Skeletal muscle cell (primary cell): ENCODE data around the gene UPP2.

Source experiments
- DNase-seq: peaks from one replicate; pipeline ENCODE4 v3.0.0-alpha.2; 2010; ENCODE audit warnings: low read depth
- H3K4me3 ChIP-seq: 2 replicates; pipeline ENCODE4 v1.5.1; 2011; ENCODE audit warnings: low read depth, mild to moderate bottlenecking, control low read depth, low read length, moderate library complexity

Gene UPP2

DNA sequence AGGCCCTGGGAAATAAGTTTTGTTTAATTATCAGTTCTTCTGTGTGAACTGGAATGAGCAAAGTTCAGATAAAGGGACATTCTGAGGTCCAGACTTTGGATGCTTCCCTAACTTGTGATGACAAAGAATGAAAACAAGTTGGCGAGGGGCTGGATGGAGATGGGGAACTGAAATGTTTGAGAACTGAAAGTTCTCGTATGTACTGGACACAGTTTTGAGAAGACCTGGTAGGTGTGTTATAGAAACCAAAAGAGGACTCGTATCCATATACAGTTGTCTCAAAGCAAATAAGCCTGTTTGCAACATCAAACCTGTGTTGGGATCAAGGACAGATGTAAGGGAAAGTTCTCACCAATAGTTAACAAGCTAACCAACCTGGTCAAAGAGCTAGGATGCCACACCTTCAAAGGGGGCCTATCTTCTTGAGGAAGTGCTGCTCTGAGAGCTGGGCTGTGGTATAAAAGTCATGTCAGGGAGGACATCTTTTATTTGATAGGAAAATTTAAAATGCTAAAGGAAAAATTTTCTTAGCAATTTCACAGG lies at the start of gene UPP2:
UPP2 (plus strand) TSS at position 493 of the 543 bp plus-strand sequence. CDS start 188 bp downstream, outside the sequence.
- DNase-seq, result no peak
- H3K4me3 ChIP-seq, result no peak within 1 kb of the TSS

DNA sequence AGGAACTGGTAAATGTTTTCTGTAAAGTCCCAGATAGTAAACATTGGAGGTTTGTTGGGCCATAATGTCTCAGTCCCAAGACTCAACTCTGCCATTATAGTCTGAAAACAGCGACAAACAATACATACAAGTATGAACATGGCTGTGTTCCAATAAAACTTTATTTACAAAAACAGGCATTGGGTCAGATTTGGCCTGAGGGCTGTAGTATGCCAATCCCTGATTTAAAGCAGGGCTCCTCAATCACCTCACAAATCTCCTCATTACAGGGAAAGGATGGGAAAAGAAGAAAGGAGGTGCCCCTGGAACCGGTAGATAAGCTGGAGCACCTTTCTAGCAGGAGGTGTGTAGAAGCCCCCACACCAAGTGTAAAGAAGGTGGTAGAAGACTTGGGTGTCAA lies 48.9 kb upstream of the UPP2 start:
- H3K4me3 ChIP-seq, result no peak overlapping the region
- no peak for DNase-seq

DNA sequence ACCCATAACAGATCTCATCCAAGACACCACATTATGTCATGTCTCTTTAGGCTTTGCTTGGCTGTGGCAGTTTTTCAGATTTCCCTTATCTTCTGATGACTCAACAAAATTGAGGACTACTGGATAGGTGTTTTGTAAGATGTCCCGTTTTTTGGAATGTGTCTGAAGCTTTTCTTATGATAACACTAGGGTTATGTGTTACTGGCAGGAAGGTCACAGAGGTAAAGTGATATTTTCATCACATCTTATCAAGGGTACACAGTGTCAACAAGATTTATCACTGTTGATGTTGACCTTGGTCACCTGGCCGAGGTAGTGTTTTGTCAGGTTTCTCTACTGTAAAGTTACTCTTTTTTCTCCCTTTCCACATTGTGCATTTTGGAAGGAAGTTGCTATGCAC lies 44.8 kb upstream of the UPP2 start:
- no peak overlapping the region for H3K4me3 ChIP-seq
- no peak for DNase-seq

DNA sequence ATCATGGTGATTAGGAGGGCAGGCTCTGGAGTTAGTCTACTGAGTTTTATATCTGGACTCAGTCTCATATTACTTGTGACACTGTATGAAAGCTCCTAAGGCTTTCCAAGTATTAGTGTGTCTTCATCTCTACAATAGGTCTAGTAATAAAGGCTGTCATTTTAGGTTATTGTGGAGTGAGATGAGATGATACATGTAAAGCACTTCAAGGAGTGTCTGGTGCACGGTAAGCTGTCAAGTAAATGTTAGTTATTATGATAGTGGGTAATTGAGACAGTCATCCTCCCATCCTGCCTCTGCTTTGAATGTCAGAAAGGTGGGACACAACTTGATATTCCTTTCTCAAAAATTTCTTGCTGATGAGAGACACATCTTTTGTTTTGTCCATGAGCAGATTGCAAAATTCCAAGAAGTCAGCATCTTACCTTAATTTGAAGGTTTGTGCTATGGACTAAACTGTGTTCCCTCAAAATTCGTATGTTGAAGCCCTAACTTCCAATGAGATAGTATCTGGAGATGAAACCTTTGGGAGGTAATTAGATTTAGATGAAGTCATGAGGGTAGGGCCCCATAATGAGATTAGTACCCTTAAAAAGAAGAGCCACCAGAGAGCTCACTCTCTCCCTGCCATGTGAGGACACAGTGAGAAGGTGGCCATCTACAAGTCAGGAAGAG lies 41.4 kb upstream of the UPP2 start:
- no peak for DNase-seq
- H3K4me3 ChIP-seq, result no peak overlapping the region

DNA sequence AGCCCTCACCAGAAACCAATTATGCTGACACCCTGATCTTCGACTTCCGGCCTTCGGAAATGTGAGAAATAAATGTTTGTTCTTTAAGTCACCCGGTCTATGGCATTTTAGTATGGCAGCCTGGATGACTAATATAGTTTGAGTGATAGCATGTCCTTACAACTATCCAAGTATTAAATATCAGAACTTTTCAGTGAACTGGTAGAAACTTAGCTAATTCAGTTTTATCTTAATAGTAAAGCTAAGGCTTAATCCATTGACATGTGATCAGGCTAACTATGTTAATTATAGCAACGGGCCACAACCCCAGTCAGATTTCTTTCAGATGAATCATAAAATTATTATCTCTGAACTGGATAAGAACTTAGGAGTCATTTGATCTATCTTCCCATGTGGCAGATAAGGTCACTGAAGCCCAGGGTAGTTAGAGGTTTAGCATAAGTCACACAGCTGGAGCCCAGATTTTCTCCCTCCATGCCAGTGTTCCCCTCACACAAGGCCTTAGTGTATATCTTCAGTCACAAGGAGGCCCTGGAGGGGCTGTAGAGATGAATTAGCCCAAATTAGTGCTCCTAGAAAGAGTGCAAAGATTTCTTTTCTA lies 40.7 kb upstream of the UPP2 start:
- DNase-seq, result no peak
- H3K4me3 ChIP-seq, result no peak overlapping the region

DNA sequence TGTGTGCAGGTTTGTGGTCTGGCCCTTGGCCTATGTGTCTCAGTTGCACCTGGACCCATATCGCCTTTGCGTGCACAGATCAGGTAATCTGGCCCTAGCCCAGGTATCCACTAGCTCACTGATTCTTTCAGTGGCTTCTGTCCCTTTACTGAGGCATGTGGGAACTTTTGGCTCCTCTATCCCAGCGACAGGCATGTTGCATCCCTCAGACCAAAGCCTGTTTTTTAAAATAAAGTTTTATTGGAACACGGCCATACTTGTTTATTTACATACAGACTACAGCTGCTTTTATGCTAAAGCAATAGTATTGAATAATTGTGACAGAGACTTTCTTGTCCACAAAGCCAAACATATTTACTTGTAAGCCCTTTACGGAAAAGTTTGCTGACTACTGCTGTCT lies 39.9 kb upstream of the UPP2 start:
- DNase-seq, result no peak
- no peak overlapping the region for H3K4me3 ChIP-seq

DNA sequence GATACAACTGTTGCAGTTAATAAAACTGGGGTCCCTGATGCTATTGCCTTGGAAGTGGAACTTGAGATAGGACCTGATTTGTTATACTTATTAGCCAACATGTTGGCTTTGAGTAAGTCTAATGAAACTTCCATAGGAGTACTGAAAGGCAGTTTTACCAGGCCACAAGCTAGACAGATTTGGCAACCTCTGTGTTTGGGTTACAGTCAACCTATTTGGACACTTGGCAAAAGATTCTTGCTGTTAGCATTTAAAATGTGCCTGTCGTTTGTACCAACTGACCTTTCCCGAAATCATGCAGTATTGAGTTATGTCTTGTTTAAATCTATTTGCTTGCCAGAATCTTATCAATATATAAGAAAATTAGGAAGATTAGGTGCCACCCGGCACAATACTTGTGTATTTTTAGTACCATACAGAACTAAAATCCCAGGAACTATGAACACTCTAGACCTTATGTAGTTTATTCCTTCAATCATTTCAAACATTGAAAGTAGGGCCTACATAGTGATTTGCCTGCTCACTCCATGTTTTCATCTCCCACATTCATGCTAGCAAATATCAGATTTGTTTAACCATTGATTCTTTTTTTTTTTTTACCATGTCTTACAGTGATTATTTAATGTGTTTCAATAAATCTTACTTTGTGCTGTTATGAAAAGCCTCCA lies 35.5 kb upstream of the UPP2 start:
- no peak overlapping the region for H3K4me3 ChIP-seq
- DNase-seq, result no peak

DNA sequence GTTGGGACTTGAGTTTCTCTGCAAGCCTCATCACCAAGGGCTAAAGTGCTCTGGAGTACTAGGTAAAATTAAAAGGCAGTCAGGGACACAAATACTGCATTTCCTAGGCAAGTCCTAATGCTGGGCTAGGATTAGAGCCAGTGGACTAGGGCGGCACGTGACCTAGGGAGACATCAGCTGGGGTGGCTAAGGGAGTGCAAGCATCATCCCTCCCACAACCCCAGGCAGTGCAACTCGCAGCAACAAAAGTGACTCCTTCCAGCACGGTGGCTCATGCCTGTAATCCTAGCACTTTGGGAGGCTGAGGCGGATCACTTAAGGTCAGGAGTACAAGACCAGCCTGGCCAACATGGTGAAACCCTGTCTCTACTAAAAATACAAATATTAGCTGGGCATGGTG lies 30.7 kb upstream of the UPP2 start:
- no peak for DNase-seq
- no peak overlapping the region for H3K4me3 ChIP-seq

DNA sequence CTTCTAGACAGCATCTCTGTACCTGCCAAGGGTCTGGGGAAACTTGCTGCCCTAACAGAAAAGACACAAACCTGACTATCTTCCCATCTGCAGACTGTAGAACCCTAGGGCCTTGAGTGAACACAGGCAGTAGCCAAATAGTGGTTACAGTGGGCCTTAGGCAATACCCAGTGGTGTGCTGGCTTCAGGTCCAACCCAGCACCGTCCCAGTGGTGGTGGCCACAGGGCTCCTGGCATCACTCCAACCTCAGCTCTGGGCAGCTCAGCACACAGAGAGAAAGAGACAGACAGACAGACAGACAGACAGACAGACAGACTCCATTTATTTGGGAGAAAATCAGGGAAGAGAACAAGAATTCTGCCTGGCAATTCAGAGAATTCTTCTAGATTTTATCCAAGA lies 29.3 kb upstream of the UPP2 start:
- H3K4me3 ChIP-seq, result no peak overlapping the region

DNA sequence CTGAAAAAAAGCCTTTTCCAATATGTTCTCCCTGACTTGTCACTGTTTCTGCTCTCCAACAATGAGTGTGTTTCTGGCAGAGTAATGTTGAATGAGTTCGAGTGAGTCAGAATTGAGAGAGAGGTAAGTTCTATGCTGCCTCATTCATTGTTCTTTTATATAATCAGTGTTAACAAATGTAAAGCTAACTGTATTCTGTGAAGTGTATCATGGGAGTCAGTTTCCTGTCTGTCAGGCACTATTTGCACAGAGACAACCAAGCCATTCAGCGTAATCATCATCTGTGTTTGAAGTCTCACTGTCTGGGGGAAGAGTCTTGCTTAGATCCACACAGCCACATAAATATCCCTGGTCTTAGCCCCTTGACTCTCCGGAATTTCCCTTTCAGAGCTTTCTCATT lies 22.0 kb upstream of the UPP2 start:
- H3K4me3 ChIP-seq, result no peak overlapping the region
- no peak for DNase-seq

More for the DNA sequence above, 29.3 kb upstream of the UPP2 start:
- no peak for DNase-seq

DNA sequence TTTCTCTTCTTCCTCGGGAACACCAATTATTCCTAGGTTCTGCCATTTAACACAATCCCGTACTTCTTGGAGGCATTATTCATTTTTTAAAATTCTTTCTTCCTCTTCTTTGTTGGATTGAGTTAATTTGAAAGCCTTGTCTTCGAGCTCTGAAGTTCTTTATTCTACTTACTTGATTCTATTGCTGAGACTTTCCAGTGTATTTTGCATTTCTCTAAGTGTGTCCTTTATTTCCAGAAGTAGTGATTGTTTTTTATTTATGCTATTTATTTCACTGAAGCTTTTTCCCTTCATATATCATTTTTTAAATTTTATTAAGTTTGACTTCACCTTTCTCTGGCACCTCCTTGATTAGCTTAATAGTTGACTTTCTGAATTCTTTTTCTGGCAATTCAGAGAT lies 13.6 kb upstream of the UPP2 start:
- DNase-seq, result no peak
- no peak overlapping the region for H3K4me3 ChIP-seq

DNA sequence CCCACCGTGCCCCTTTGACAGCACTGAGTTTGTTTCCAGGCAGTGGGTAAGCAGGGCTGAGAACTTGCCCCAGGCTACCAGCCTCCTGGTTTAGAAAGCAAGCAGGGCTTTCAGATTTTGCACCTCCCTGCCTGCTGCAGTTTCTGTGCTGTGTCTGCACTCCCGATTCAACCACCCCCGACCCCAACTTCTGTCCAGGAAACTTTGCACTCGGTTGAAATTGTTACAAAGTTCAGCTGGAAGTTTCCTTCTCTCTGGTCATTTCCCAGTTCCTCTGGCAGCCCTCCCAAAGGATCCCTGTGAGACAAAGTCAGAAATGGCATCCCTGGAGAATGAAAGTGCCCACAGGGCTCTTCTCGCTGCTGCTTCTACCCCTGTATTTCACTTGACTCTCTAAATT lies 12.4 kb upstream of the UPP2 start:
- H3K4me3 ChIP-seq, result no peak overlapping the region
- no peak for DNase-seq

DNA sequence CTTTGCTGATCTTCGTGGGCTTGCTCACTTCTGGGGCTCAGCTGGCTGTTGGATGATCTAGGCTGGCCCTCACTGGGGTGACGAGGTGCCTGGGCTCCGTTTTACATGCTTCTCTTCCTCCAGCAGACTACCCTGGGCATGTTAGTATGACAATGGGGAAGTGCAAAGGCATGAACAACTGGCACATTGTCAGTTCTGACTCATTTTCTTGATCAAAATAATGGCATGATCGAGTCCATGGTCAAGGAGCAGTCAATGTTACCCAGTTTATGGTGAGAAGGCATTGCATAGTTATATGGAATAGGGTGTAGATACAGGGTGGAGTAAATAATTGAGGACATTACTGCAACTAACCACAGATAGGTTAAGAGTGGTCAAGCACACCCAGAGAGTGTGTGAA lies 10.0 kb upstream of the UPP2 start:
- no peak for DNase-seq
- no peak overlapping the region for H3K4me3 ChIP-seq

DNA sequence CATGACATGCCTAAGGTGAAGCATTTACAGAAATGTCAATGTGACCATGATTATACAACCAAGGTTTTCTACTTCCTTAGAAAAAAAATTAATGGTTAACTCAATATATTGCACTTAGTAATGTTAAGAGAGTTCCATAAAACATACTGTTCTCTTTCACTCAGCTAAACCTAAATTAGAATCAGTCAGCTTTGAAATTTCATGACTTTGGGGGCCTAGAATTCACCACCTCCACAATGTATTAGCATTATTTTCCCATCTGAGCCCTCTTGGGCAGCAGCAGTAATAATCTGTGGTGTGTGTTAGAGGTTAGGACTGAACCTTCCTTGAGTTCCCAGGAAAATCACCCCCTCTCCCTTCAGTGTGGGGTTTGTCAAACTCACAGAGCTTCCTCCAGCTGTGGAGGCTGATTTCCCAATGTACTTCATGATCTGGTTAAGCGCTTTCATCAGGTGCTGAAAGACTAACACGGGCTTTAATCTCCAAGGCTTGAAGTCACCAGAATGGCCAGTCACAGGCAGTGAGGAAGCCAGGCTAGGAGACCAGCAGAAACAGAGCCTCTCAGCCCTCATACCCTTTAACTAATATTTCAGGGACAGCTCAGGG lies 7.1 kb upstream of the UPP2 start:
- no peak for DNase-seq
- H3K4me3 ChIP-seq, result no peak overlapping the region

DNA sequence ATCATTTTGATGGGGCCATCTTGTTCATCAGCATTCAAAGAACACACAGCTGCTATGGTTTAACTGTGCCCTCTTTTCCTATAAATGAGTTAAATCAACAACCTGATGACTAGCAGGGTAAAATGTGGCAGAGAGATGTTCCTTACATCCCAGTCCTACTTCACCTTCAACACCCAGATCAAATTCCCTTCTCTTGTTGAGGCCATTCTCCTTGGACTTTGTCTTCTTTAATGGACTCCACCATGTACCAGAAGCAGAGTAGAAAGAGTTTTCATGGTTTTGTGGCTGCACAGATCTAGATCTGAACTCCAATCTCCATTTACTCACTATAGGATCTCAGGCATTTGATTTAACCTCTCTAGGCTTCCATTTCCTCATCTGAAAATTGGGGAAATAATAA lies 6.4 kb upstream of the UPP2 start:
- no peak for DNase-seq
- no peak overlapping the region for H3K4me3 ChIP-seq

DNA sequence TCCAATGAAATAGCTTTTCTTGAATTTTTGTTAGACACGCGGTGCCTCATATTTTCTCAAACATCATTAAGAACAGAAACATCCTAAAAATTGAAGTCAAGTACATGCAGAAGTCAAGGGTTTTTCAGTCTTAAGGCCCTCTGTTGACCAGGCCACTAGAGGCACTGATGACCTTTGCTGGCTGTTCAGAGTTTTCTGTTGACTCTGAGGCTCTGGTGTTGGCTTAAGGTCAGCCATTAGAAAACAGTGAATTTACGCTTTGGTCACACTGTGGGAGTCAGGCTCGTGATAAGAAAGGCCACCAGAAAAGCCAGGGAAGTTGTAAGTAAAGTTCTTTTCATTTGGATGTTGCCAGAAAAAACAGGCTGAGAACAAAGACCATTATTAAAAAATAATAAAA lies 5.8 kb upstream of the UPP2 start:
- DNase-seq, result no peak

DNA sequence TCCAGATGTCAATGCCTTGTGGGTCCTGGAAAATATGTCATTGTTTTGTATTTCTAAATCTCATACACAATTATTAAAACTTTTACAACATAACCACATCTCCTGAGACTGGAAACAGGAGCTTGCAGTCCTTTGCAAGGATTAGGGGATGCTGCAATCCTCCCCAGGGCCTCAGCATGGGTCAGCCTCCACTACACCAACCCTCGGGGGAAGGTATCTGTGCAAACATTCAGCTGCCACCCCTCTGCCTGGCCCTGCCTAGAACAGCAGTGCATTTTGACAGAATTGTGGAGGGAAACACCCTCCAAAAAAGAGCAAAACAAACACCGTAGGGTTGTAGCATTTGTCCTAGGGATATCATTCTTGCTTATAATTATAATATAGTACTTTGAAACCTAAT lies 4.2 kb upstream of the UPP2 start:
- no peak for DNase-seq

More for the DNA sequence above, 5.8 kb upstream of the UPP2 start:
- no peak overlapping the region for H3K4me3 ChIP-seq

DNA sequence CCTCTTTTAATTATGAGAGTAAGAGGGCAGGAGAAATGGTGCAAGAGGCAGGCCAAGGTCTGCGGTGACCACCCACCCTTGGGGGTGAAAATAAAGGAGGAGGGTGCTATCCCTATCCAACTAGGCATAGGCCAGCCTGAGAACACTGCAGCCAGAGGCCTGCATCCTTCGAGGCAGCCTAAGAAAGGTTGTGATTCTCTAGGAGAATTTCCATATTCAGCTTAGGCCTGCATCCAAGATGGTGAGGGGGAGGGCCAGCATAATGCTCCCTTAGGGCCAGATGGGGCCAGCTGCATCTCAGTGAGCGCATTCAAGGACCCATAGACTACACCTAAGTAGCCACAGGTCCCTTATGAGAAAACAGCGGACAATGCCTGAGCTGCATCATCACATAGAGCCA lies 3.5 kb upstream of the UPP2 start:
- no peak for DNase-seq
- H3K4me3 ChIP-seq, result no peak overlapping the region

More for the DNA sequence above, 4.2 kb upstream of the UPP2 start:
- no peak overlapping the region for H3K4me3 ChIP-seq

DNA sequence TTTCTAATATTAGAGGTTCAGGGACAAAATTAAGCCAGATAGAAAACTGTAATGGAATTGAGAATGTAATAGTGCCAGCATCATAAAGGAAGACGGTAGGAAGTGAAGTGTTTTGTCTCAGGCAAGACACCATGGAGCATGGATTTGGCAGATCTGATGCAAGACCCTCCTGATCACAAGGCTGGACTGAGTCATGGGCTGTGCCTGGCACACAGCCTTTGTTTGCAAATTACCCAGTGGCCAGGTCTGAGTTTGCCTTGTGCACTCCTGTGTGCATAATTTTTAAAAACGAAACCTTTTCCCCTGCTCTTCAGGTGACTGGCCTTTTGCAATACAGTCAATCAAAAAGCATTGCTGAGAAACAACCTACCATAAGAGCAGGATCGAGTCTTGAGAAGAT lies 2.0 kb upstream of the UPP2 start:
- no peak overlapping the region for H3K4me3 ChIP-seq
- no peak for DNase-seq

DNA sequence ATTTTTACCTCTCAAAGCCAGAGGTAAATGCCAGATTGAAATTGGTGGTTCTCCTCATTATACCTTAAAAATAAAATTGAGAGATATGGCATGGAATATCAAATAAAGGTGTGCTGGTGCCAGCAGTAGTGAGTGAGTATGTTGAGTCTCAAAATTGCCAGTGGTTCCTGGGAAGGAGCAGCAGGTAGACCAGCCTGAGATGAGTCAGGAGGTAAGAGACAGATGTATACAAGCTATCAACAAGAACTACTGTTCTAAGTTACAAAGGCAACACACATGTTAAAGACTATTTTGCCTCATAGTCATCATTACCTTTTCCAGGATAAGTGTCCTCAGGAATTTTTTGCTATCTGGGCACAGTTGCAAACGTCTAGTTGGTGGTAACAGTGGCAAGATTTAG lies 1.3 kb upstream of the UPP2 start:
- DNase-seq, result no peak
- H3K4me3 ChIP-seq, result no peak overlapping the region
